A549 (cell line): Measurements from ENCODE around the gene GPR158. TPM values are rescaled to one million over a fixed set of nuclear protein-coding genes. Genes with fewer than 3 reads are reported as not detected.

Source experiments
- ATAC-seq, 2 experiments: fragments of 200-7000 bp in 1 of 2; fragments of >200 bp in 1 of 2; cut with Nextera tagmentation in 1 of 2; cut with Tn5 transposase in 1 of 2; 3 replicates each; pipeline versions ENCODE4 v1.8.0 to v1.9.1; 2018 to 2020; ENCODE audit warnings: mild to moderate bottlenecking in 1 of 2, moderate library complexity in 1 of 2
- CTCF ChIA-PET: fragments of 300-600 bp; sonication (Branson Sonifier 250); formaldehyde crosslinking; extraction: SDS; loops from one replicate; lab custom pipeline; 2021; ENCODE audit warnings: antibody characterized with exemption, inconsistent platforms; lab: Yijun Ruan, JAX
- POLR2A ChIA-PET: fragments of 350-600 bp; formaldehyde crosslinking; extraction: SDS; loops from one replicate; lab custom pipeline; 2021; ENCODE audit warnings: antibody characterized with exemption, inconsistent platforms; lab: Yijun Ruan, JAX
- DNase-seq, 2 experiments: peaks; one replicate each; pipeline versions ENCODE4 v3.0.0 to v3.0.0-alpha.2; 2011 to 2016; ENCODE audit warnings: low read depth in 1 of 2, low spot score in 1 of 2
- FAIRE-seq: peaks from 2 replicates; lab custom pipeline; 2011; peaks lifted over from hg19 to GRCh38; lab: Jason Lieb, UNC
- H3K27ac ChIP-seq, 2 experiments: fragments of >200 bp; sonication (Bioruptor Twin); formaldehyde crosslinking; 3 replicates each; pipeline ENCODE4 v1.5.1; 2016 to 2017
- H3K4me1 ChIP-seq: fragments of >200 bp; sonication (Bioruptor Twin); formaldehyde crosslinking; 3 replicates; pipeline ENCODE4 v1.6.1; 2016
- H3K4me2 ChIP-seq: fragments of >200 bp; sonication (Bioruptor Twin); formaldehyde crosslinking; 3 replicates; pipeline ENCODE4 v1.6.1; 2016
- H3K4me3 ChIP-seq: fragments of >200 bp; sonication (Bioruptor Twin); formaldehyde crosslinking; 3 replicates; pipeline ENCODE4 v1.5.1; 2016
- H3K9me3 ChIP-seq: fragments of >200 bp; sonication (Bioruptor Twin); formaldehyde crosslinking; 3 replicates; pipeline ENCODE4 v1.6.1; 2016
- ATOH8 ChIP-seq: fragments of 250-450 bp; sonication (Bioruptor Pico); IDR thresholded peaks from 2 replicates; pipeline ENCODE4 v1.5.0; 2020; ENCODE audit warnings: low read depth, mild to moderate bottlenecking, moderate library complexity
- BHLHE40 ChIP-seq: IDR thresholded peaks from 2 replicates; pipeline ENCODE4 v1.6.1; 2012; ENCODE audit warnings: low read depth, low read length, inconsistent platforms
- CBX2 ChIP-seq: fragments of 200-600 bp; sonication (generic); IDR thresholded peaks from 2 replicates; pipeline ENCODE4 v1.6.1; 2016; ENCODE audit warnings: low read depth, mild to moderate bottlenecking, borderline replicate concordance
- CEBPB ChIP-seq, 2 experiments: fragments of >200 bp in 1 of 2; sonication (Bioruptor Twin) in 1 of 2; formaldehyde crosslinking in 1 of 2; IDR thresholded peaks; 2 replicates each; pipeline ENCODE4 v1.6.1; 2012 to 2016
- EHF ChIP-seq: fragments of 250-450 bp; sonication (Bioruptor Pico); IDR thresholded peaks from 2 replicates; pipeline ENCODE4 v1.5.0; 2020; ENCODE audit warnings: mild to moderate bottlenecking
- FOSL2 ChIP-seq, 2 experiments: fragments of 450-650 bp in 1 of 2; fragments of >200 bp in 1 of 2; sonication (Bioruptor Twin) in 1 of 2; formaldehyde crosslinking; IDR thresholded peaks; 2 replicates each; pipeline versions ENCODE4 v1.5.0 to v1.6.1; 2016 to 2020; ENCODE audit warnings: mild to moderate bottlenecking in 1 of 2, moderate library complexity in 1 of 2
- FOXS1 ChIP-seq: fragments of 250-450 bp; sonication (Bioruptor Pico); IDR thresholded peaks from 2 replicates; pipeline ENCODE4 v1.5.0; 2020; ENCODE audit warnings: mild to moderate bottlenecking, moderate library complexity
- HES2 ChIP-seq: fragments of >200 bp; sonication (Bioruptor Twin); formaldehyde crosslinking; IDR thresholded peaks from 2 replicates; pipeline ENCODE4 v1.6.1; 2016
- HMGXB4 ChIP-seq: fragments of 250-450 bp; sonication (Bioruptor Pico); IDR thresholded peaks from 2 replicates; pipeline ENCODE4 v1.5.0; 2021; ENCODE audit warnings: mild to moderate bottlenecking, moderate library complexity, borderline replicate concordance
- MAFK ChIP-seq: fragments of 450-650 bp; IDR thresholded peaks from 2 replicates; pipeline ENCODE4 v1.6.1; 2014; ENCODE audit not compliant: partially characterized antibody
- MAZ ChIP-seq: fragments of 150-350 bp; IDR thresholded peaks from 2 replicates; pipeline ENCODE4 v1.6.1; 2014; ENCODE audit warnings: antibody characterized with exemption, low read depth, low read length, borderline replicate concordance
- NPAS2 ChIP-seq: fragments of 250-450 bp; sonication (Bioruptor Pico); IDR thresholded peaks from 2 replicates; pipeline ENCODE4 v1.8.0; 2022; ENCODE audit warnings: mild to moderate bottlenecking, moderate library complexity, borderline replicate concordance
- NR3C1 ChIP-seq: fragments of >200 bp; sonication (Bioruptor Twin); formaldehyde crosslinking; IDR thresholded peaks from 3 replicates; pipeline ENCODE4 v1.6.1; 2017
- POLR2A ChIP-seq: IDR thresholded peaks from 2 replicates; pipeline ENCODE4 v1.6.1; 2012; ENCODE audit warnings: mild to moderate bottlenecking, low read length
- RAD21 ChIP-seq, 2 experiments: fragments of >200 bp in 1 of 2; sonication (Bioruptor Twin) in 1 of 2; formaldehyde crosslinking in 1 of 2; IDR thresholded peaks in 1 of 2; conservative IDR thresholded peaks in 1 of 2; 2 replicates in 1 of 2; 3 replicates in 1 of 2; pipeline ENCODE4 v1.6.1; 2012 to 2018; ENCODE audit warnings: inconsistent platforms in 1 of 2
- ZC3H11A ChIP-seq: fragments of 450-650 bp; IDR thresholded peaks from 2 replicates; pipeline ENCODE4 v1.6.1; 2014; ENCODE audit warnings: antibody characterized with exemption, mild to moderate bottlenecking
- ZNF302 ChIP-seq: fragments of 250-450 bp; sonication (Bioruptor Pico); IDR thresholded peaks from 2 replicates; pipeline ENCODE4 v1.9.0; 2021; ENCODE audit warnings: inconsistent platforms, mild to moderate bottlenecking, moderate library complexity
- ZSCAN20 ChIP-seq: fragments of 250-450 bp; sonication (Bioruptor Pico); IDR thresholded peaks from 2 replicates; pipeline ENCODE4 v1.8.0; 2022; ENCODE audit warnings: mild to moderate bottlenecking, moderate library complexity
- WGBS: methylation state at CpG from one replicate; pipeline ENCODE4 v1.1.6; 2017; ENCODE audit errors: missing lambda C conversion rate; 5-methylcytosine and 5-hydroxymethylcytosine counted together
- polyA plus RNA-seq, 4 experiments: library from polyadenylated mRNA; depleted of rRNA in 3 of 4; stranded (reverse); fragments of >200 nt; fragmentation: RNase III in 1 of 4; extraction: RNeasy Plus Mini Kit Qiagen cat#74134 plus additional on column Dnase treatment in 1 of 4; gene quantifications; 2 replicates in 3 of 4; 3 replicates in 1 of 4; pipeline ENCODE4 v1.2.3, GENCODE V29; 2011 to 2017
- TF ChIP-seq, protein P1 (sequence below): fragments of >200 bp; sonication (Bioruptor Twin); formaldehyde crosslinking; IDR thresholded peaks from 3 replicates; pipeline ENCODE4 v1.5.1; 2016
- TF ChIP-seq, protein P2 (sequence below): IDR thresholded peaks from 2 replicates; pipeline ENCODE4 v1.6.1; 2012; ENCODE audit warnings: low read depth, borderline replicate concordance
- TF ChIP-seq, protein P3 (sequence below): fragments of >200 bp; sonication (Bioruptor Twin); formaldehyde crosslinking; IDR thresholded peaks from 3 replicates; pipeline ENCODE4 v1.6.1; 2016

Gene GPR158
- polyA plus RNA-seq, 2 of the 4 experiments (the other 2 are of a cell fraction): 0.01 to 0.03 TPM

- ATAC-seq: no peak
- Histone ChIP-seq H3K4me1 (no peaks in the 10 kb centered on the region), H3K4me3 (no peak overlapping the region), H3K27ac (no peak overlapping the region), H3K4me2 (no peak overlapping the region), H3K9me3 (no peaks in the 10 kb centered on the region)
- WGBS: 2% methylated on average over 4 of the region's 4 CpGs
- no peak for DNase-seq
- CTCF ChIA-PET: no interaction called here
- no peak for FAIRE-seq
- POLR2A ChIA-PET: no interaction called here
- TF ChIP-seq CEBPB (IDR thresholded peaks at IDR 0.05): no peak
- TF ChIP-seq MAFK: peak; percentile 66
These were observed 5.1 kb upstream of the GPR158 start for GRCh38 chr10:25169740-25170139.

DNA sequence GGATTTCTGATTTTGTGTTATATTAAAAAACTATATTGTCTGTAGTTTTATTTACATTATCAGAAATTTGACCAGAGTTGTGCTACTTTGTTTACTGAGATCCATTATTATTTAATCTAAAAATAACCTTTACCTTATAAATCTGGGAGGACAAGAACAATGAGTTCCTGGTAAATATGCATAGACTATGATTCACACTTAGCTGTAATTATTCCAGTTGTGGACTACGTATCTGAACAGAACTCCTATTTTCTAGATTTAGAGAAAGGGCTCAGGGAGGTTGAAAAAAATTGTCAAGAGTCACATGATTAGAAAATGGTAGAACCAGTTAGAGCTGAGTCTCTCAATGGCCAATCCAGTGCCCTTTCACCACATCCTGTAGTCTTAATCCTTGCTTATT lies 4.2 kb upstream of the GPR158 start:
- no peak for FAIRE-seq
- CTCF ChIA-PET: interaction anchor here (1.4 kb wide), 1 partner anchor 22 kb away, joined by 3 read pairs; no protein-coding TSS in a partner anchor
- no peaks in the 10 kb centered on the region for H3K9me3 ChIP-seq
- H3K4me3 ChIP-seq: no peak overlapping the region
- no peak overlapping the region for H3K4me2 ChIP-seq
- 0% methylated on average over 1 of the region's 1 CpG for WGBS
- POLR2A ChIA-PET: no interaction called here
- peaks cover 4% of the 10 kb centered on the region; the same call in 1 of the 3 replicates for H3K4me1 ChIP-seq
- no peak for DNase-seq
- no peak for ATAC-seq
- TF ChIP-seq NR3C1 (no peak), HMGXB4 (no peak), ZNF302 (no peak), ZSCAN20 (CRISPR knock-in tag) (no peak), POLR2A (no peak), NPAS2 (CRISPR knock-in tag) (no peak), CBX2 (no peak), HES2 (no peak), CEBPB (IDR thresholded peaks at IDR 0.05) (no peak), EHF (CRISPR knock-in tag) (no peak), RAD21 (conservative IDR thresholded peaks at IDR 0.05 in 1 of 2, IDR thresholded peaks at IDR 0.05 in 1 of 2) (no peak), MAZ (no peak)
- TF ChIP-seq, protein P1, sequence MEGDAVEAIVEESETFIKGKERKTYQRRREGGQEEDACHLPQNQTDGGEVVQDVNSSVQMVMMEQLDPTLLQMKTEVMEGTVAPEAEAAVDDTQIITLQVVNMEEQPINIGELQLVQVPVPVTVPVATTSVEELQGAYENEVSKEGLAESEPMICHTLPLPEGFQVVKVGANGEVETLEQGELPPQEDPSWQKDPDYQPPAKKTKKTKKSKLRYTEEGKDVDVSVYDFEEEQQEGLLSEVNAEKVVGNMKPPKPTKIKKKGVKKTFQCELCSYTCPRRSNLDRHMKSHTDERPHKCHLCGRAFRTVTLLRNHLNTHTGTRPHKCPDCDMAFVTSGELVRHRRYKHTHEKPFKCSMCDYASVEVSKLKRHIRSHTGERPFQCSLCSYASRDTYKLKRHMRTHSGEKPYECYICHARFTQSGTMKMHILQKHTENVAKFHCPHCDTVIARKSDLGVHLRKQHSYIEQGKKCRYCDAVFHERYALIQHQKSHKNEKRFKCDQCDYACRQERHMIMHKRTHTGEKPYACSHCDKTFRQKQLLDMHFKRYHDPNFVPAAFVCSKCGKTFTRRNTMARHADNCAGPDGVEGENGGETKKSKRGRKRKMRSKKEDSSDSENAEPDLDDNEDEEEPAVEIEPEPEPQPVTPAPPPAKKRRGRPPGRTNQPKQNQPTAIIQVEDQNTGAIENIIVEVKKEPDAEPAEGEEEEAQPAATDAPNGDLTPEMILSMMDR: no peak
- TF ChIP-seq, protein P2, sequence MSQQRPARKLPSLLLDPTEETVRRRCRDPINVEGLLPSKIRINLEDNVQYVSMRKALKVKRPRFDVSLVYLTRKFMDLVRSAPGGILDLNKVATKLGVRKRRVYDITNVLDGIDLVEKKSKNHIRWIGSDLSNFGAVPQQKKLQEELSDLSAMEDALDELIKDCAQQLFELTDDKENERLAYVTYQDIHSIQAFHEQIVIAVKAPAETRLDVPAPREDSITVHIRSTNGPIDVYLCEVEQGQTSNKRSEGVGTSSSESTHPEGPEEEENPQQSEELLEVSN: no peak
- TF ChIP-seq, all 56 proteins: peak for 0
- no peak overlapping the region for H3K27ac ChIP-seq

DNA sequence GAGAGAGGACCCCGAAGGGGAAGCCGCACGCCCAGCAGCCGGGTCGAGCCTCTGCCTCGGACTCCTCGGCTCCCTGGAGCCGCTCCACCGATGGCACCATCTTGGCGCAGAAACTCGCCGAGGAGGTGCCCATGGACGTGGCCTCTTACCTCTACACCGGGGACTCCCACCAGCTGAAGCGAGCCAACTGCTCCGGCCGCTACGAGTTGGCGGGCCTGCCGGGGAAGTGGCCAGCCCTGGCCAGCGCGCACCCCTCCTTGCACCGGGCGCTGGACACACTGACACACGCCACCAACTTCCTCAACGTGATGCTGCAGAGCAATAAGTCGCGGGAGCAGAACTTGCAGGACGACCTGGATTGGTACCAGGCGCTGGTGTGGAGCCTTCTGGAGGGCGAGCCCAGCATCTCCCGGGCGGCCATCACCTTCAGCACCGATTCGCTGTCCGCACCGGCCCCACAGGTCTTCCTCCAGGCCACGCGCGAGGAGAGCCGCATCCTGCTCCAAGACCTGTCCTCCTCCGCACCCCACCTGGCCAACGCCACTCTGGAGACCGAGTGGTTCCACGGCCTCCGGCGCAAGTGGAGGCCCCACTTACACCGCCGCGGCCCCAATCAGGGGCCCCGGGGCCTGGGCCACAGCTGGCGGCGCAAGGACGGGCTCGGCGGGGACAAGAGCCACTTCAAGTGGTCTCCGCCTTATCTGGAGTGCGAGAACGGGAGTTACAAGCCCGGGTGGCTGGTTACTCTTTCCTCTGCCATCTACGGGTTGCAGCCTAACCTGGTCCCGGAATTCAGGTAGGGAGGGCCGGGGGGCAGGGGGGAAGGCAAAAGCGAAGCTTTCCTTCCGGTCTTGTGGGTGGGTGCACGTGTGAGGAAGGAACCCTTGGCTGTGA lies 973 bp downstream of the GPR158 start:
- H3K4me3 ChIP-seq: peak overlapping the region; percentile 53; the same call in 1 of the 3 replicates
- TF ChIP-seq ZC3H11A (no peak), BHLHE40 (no peak), ATOH8 (CRISPR knock-in tag) (no peak), CEBPB (IDR thresholded peaks at IDR 0.05) (no peak), ZNF302 (no peak), MAZ (no peak), FOXS1 (CRISPR knock-in tag) (no peak), POLR2A (no peak), FOSL2 (IDR thresholded peaks at IDR 0.05) (no peak), FOSL2 (CRISPR knock-in tag; IDR thresholded peaks at IDR 0.05) (no peak)
- TF ChIP-seq, protein P1: no peak
- TF ChIP-seq, protein P3, sequence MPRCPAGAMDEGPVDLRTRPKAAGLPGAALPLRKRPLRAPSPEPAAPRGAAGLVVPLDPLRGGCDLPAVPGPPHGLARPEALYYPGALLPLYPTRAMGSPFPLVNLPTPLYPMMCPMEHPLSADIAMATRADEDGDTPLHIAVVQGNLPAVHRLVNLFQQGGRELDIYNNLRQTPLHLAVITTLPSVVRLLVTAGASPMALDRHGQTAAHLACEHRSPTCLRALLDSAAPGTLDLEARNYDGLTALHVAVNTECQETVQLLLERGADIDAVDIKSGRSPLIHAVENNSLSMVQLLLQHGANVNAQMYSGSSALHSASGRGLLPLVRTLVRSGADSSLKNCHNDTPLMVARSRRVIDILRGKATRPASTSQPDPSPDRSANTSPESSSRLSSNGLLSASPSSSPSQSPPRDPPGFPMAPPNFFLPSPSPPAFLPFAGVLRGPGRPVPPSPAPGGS: no peak

More for the DNA sequence above, 973 bp downstream of the GPR158 start:
- H3K4me1 ChIP-seq: peaks cover 4% of the 10 kb centered on the region; the same call in 1 of the 3 replicates
- no peak for FAIRE-seq
- WGBS: 46% methylated on average over 25 of the region's 66 CpGs
- H3K4me2 ChIP-seq: peak overlapping the region; percentile 95
- DNase-seq: no peak
- CTCF ChIA-PET: interaction anchor here (0.6 kb wide), 1 partner anchor 440 kb away, joined by 4 read pairs; no protein-coding TSS in a partner anchor
- H3K27ac ChIP-seq: no peak overlapping the region
- H3K9me3 ChIP-seq: no peaks in the 10 kb centered on the region
- peak in 1 of 2 experiments; percentile 14; a peak in 3 of 6 replicates for ATAC-seq
- POLR2A ChIA-PET: interaction anchor here (0.6 kb wide), 1 partner anchor 450 kb away, joined by 3 read pairs; no protein-coding TSS in a partner anchor
